GM12801 (cell line): Measurements from ENCODE around the gene GHR.

Experiments
- CTCF ChIP-seq: IDR thresholded peaks from one replicate; pipeline ENCODE4 v1.5.1; 2011; ENCODE audit warnings: control low read depth; ENCODE audit not compliant: insufficient read length; ENCODE audit errors: extremely low read depth

Gene GHR

GRCh38 chr5:42749020-42749419 lies 325.8 kb downstream of the GHR start:
- TF ChIP-seq CTCF, result no peak

- TF ChIP-seq CTCF, result no peak
Measured at GRCh38 chr5:42750507-42750906, 327.3 kb downstream of the GHR start.

- TF ChIP-seq CTCF, result no peak
Measured at GRCh38 chr5:42751044-42751443, 327.8 kb downstream of the GHR start.

- no peak for TF ChIP-seq CTCF
Measured at GRCh38 chr5:42753099-42753498, 329.9 kb downstream of the GHR start.

- TF ChIP-seq CTCF, result no peak
Measured at GRCh38 chr5:42756606-42757601, 333.7 kb downstream of the GHR start, which contains the start of gene CCDC152. Gene CCDC152 (plus strand): TSS chr5:42756818. CDS start chr5:42759122, 2,304 bp downstream.

GRCh38 chr5:42759456-42759855 lies 336.2 kb downstream of the GHR start:
- TF ChIP-seq CTCF, result no peak

GRCh38 chr5:42760426-42760825 lies 337.2 kb downstream of the GHR start:
- TF ChIP-seq CTCF, result no peak
